H1 (cell line): ENCODE results near the gene ANKRD62. TPM values are rescaled to one million over a fixed set of nuclear protein-coding genes. Genes with fewer than 3 reads are reported as not detected.

ENCODE experiments used
- CTCF ChIA-PET: fragments of 300-600 bp; sonication (Branson Sonifier 250); formaldehyde crosslinking; loops from one replicate; lab custom pipeline; 2021; ENCODE audit not compliant: partially characterized antibody; lab: Charles Lee
- POLR2A ChIA-PET: fragments of 300-600 bp; sonication (Branson Sonifier 250); formaldehyde crosslinking; loops from one replicate; lab custom pipeline; 2021; ENCODE audit warnings: inconsistent platforms; ENCODE audit not compliant: partially characterized antibody; lab: Charles Lee
- DNase-seq, 2 experiments: peaks; one replicate each; pipeline versions ENCODE4 v3.0.0 to v3.0.0-alpha.2; 2010 to 2022; ENCODE audit warnings: low spot score in 2 of 2, low read depth in 1 of 2, mixed read lengths in 1 of 2
- FAIRE-seq: peaks from 2 replicates; lab custom pipeline; 2011; peaks lifted over from hg19 to GRCh38; lab: Jason Lieb, UNC
- H2AFZ ChIP-seq: 2 replicates; pipeline ENCODE4 v1.8.1; 2012; ENCODE audit warnings: low read length, inconsistent platforms
- H2AK5ac ChIP-seq: 2 replicates; pipeline ENCODE4 v1.6.1; 2013; ENCODE audit warnings: low read depth, low read length
- H2BK120ac ChIP-seq: replicated peaks from 2 replicates; pipeline ENCODE3; 2013; ENCODE audit warnings: low read depth, low read length, inconsistent platforms
- H2BK12ac ChIP-seq: 2 replicates; pipeline ENCODE4 v1.6.1; 2013; ENCODE audit warnings: low read depth, low read length
- H2BK15ac ChIP-seq: 2 replicates; pipeline ENCODE4 v1.6.1; 2013; ENCODE audit warnings: low read length
- H2BK20ac ChIP-seq: 2 replicates; pipeline ENCODE4 v1.6.1; 2013; ENCODE audit warnings: low read length
- H2BK5ac ChIP-seq: 2 replicates; pipeline ENCODE4 v1.6.1; 2013; ENCODE audit warnings: low read depth, low read length
- H3K14ac ChIP-seq: 2 replicates; pipeline ENCODE4 v1.6.1; 2013; ENCODE audit warnings: inconsistent platforms; ENCODE audit not compliant: insufficient read length
- H3K18ac ChIP-seq: 2 replicates; pipeline ENCODE4 v1.6.1; 2013; ENCODE audit warnings: low read length; ENCODE audit errors: extremely low read depth
- H3K23ac ChIP-seq: 2 replicates; pipeline ENCODE4 v1.6.1; 2013; ENCODE audit warnings: inconsistent platforms; ENCODE audit not compliant: insufficient read length
- H3K23me2 ChIP-seq: 2 replicates; pipeline ENCODE4 v1.6.1; 2013; ENCODE audit warnings: low read depth, low read length
- H3K27ac ChIP-seq: 2 replicates; pipeline ENCODE4 v1.6.1; 2011; ENCODE audit warnings: low read depth, low read length, inconsistent platforms
- H3K27me3 ChIP-seq, 4 experiments: replicated peaks in 1 of 4; 1 replicate in 1 of 4; 2 replicates in 3 of 4; pipeline versions ENCODE4 v1.6.1 to v1.8.1; 2011 to 2013; ENCODE audit warnings: low read length in 3 of 4, mild to moderate bottlenecking in 3 of 4, inconsistent platforms in 2 of 4, mixed read lengths in 2 of 4, moderate library complexity in 1 of 4; ENCODE audit not compliant: control insufficient read depth in 3 of 4, insufficient read depth in 3 of 4; ENCODE audit errors: extremely low read depth in 1 of 4
- H3K36me3 ChIP-seq, 4 experiments: 2 replicates each; pipeline versions ENCODE4 v1.6.1 to v1.8.1; 2011 to 2013; ENCODE audit warnings: mild to moderate bottlenecking in 4 of 4, low read length in 3 of 4, moderate library complexity in 2 of 4, control low read depth in 1 of 4, inconsistent platforms in 1 of 4; ENCODE audit not compliant: insufficient read depth in 4 of 4, control insufficient read depth in 2 of 4
- H3K4ac ChIP-seq: replicated peaks from 2 replicates; pipeline ENCODE3; 2013; ENCODE audit warnings: low read length, low read depth, mixed read lengths, inconsistent platforms; ENCODE audit not compliant: insufficient read length
- H3K4me1 ChIP-seq, 4 experiments: replicated peaks in 1 of 4; 1 replicate in 1 of 4; 2 replicates in 3 of 4; pipeline versions ENCODE4 v1.6.1 to v1.8.1; 2011 to 2013; ENCODE audit warnings: low read length in 3 of 4, inconsistent platforms in 2 of 4, mixed read lengths in 1 of 4; ENCODE audit not compliant: insufficient read depth in 4 of 4, control insufficient read depth in 3 of 4
- H3K4me2 ChIP-seq, 2 experiments: 2 replicates each; pipeline versions ENCODE4 v1.6.1 to v1.8.1; 2011 to 2013; ENCODE audit warnings: low read depth in 2 of 2, low read length in 2 of 2, control low read depth in 1 of 2, inconsistent platforms in 1 of 2, mild to moderate bottlenecking in 1 of 2; ENCODE audit not compliant: insufficient read depth in 1 of 2
- H3K4me3 ChIP-seq, 4 experiments: fragments of 200-600, 300-600 bp in 1 of 4; sonication (generic), shearing (Covaris generic), sonication (Bioruptor Twin) in 1 of 4; 2 replicates each; pipeline versions ENCODE4 v1.5.1 to v1.8.1; 2011 to 2016; ENCODE audit warnings: low read length in 4 of 4, low read depth in 3 of 4, control low read depth in 2 of 4, inconsistent platforms in 2 of 4, mild to moderate bottlenecking in 2 of 4, mixed read lengths in 1 of 4, moderate library complexity in 1 of 4; ENCODE audit not compliant: insufficient read depth in 2 of 4; ENCODE audit errors: extremely low read depth in 1 of 4
- H3K56ac ChIP-seq: replicated peaks from 2 replicates; pipeline ENCODE3; 2013; ENCODE audit warnings: low read depth, mild to moderate bottlenecking, mixed read lengths, low read length, inconsistent platforms; ENCODE audit not compliant: insufficient read length
- H3K79me1 ChIP-seq: 2 replicates; pipeline ENCODE4 v1.6.1; 2013; ENCODE audit warnings: low read depth, low read length, control low read depth
- H3K79me2 ChIP-seq, 2 experiments: 2 replicates each; pipeline versions ENCODE4 v1.6.1 to v1.8.1; 2012 to 2013; ENCODE audit warnings: low read length in 2 of 2, mild to moderate bottlenecking in 2 of 2, inconsistent platforms in 1 of 2; ENCODE audit not compliant: insufficient read depth in 2 of 2, control insufficient read depth in 1 of 2
- H3K9ac ChIP-seq, 4 experiments: replicated peaks in 1 of 4; 1 replicate in 1 of 4; 2 replicates in 3 of 4; pipeline versions ENCODE4 v1.6.1 to v1.8.1; 2011 to 2013; ENCODE audit warnings: low read depth in 3 of 4, low read length in 3 of 4, control low read depth in 2 of 4, mild to moderate bottlenecking in 2 of 4, moderate library complexity in 2 of 4, inconsistent platforms in 1 of 4; ENCODE audit errors: extremely low read depth in 1 of 4
- H3K9me3 ChIP-seq, 2 experiments: 2 replicates each; pipeline versions ENCODE4 v1.6.1 to v1.8.1; 2012 to 2013; ENCODE audit warnings: mild to moderate bottlenecking in 2 of 2, moderate library complexity in 2 of 2, control low read depth in 1 of 2, inconsistent platforms in 1 of 2, low read depth in 1 of 2, low read length in 1 of 2, mixed read lengths in 1 of 2; ENCODE audit not compliant: insufficient read depth in 2 of 2
- H4K20me1 ChIP-seq, 2 experiments: replicated peaks in 1 of 2; 2 replicates each; pipeline versions ENCODE3 to v1.8.1; 2011 to 2013; ENCODE audit warnings: inconsistent platforms in 2 of 2, low read length in 2 of 2, mild to moderate bottlenecking in 1 of 2; ENCODE audit not compliant: insufficient read depth in 2 of 2, control insufficient read depth in 1 of 2
- H4K5ac ChIP-seq: 2 replicates; pipeline ENCODE4 v1.6.1; 2013; ENCODE audit warnings: low read length, low read depth, mixed read lengths, inconsistent platforms; ENCODE audit not compliant: insufficient read length
- H4K8ac ChIP-seq: 2 replicates; pipeline ENCODE4 v1.8.0; 2013; ENCODE audit warnings: mild to moderate bottlenecking, moderate library complexity, low read length, inconsistent platforms; ENCODE audit not compliant: insufficient read depth; ENCODE audit errors: extremely low read depth
- H4K91ac ChIP-seq: replicated peaks from 2 replicates; pipeline ENCODE3; 2013; ENCODE audit warnings: low read length, mixed read lengths, inconsistent platforms; ENCODE audit not compliant: insufficient read length
- CHD1 ChIP-seq: IDR thresholded peaks from 2 replicates; pipeline ENCODE4 v1.6.1; 2012; ENCODE audit warnings: low read depth, low read length, improper control_type of control experiment
- RAD21 ChIP-seq, 2 experiments: IDR thresholded peaks in 1 of 2; conservative IDR thresholded peaks in 1 of 2; 2 replicates each; pipeline ENCODE4 v1.6.1; 2011; ENCODE audit warnings: low read depth in 2 of 2, low read length in 2 of 2, improper control_type of control experiment in 1 of 2, inconsistent platforms in 1 of 2, mild to moderate bottlenecking in 1 of 2, moderate library complexity in 1 of 2
- SIN3A ChIP-seq, 2 experiments: IDR thresholded peaks in 1 of 2; conservative IDR thresholded peaks in 1 of 2; 2 replicates each; pipeline ENCODE4 v1.6.1; 2011 to 2012; ENCODE audit warnings: low read length in 2 of 2, improper control_type of control experiment in 1 of 2, low read depth in 1 of 2, mild to moderate bottlenecking in 1 of 2
- SIRT6 ChIP-seq: IDR thresholded peaks from one replicate; pipeline ENCODE4 v1.7.1; 2012; ENCODE audit warnings: low read length, inconsistent platforms
- SUZ12 ChIP-seq: fragments of 200-600 bp; sonication (generic); IDR thresholded peaks from 2 replicates; pipeline ENCODE4 v1.6.1; 2012; ENCODE audit warnings: mild to moderate bottlenecking, inconsistent platforms, low read length, moderate library complexity, mixed read lengths
- YY1 ChIP-seq: IDR thresholded peaks from 2 replicates; pipeline ENCODE4 v1.6.1; 2011; ENCODE audit warnings: low read depth, mild to moderate bottlenecking, low read length
- WGBS, 2 experiments: shearing (Covaris generic) in 1 of 2; methylation state at CpG; one replicate each; pipeline versions ENCODE4 v1.1.6 to v1.1.7; 2013 to 2015; ENCODE audit warnings: low lambda C conversion rate in 2 of 2, mixed read lengths in 2 of 2, inconsistent platforms in 1 of 2, low coverage in 1 of 2, missing lambda C conversion rate in 1 of 2; ENCODE audit not compliant: insufficient replicate concordance in 2 of 2, insufficient coverage in 1 of 2, insufficient read length in 1 of 2; ENCODE audit errors: extremely low coverage in 1 of 2, missing lambda C conversion rate in 1 of 2; 5-methylcytosine and 5-hydroxymethylcytosine counted together
- polyA plus RNA-seq, 7 experiments: library from polyadenylated mRNA; depleted of rRNA in 3 of 7; stranded (reverse) in 5 of 7; unstranded in 2 of 7; fragments of >200 nt in 5 of 7; fragments of 200-250 nt in 2 of 7; gene quantifications; 1 replicate in 5 of 7; 2 replicates in 1 of 7; 4 replicates in 1 of 7; pipeline versions ENCODE4 v1.2.1 to v1.2.3, GENCODE V29; 2011 to 2013; ENCODE audit warnings: missing spikeins in 2 of 7, mixed read lengths in 2 of 7
- total RNA-seq: library from RNA; stranded (reverse); fragmentation: NEBNext Ultra II Directional; extraction: Animal tissue kit (Norgen Biotek cat#: 25700); gene quantifications from 2 replicates; pipeline ENCODE4 v1.2.1, GENCODE V29; 2021

ANKRD62 gene
- total and polyA plus RNA-seq, 2 of the 8 experiments (the other 6 are each of a cell fraction or from before 2014, with no cell fraction given), result not detected

GRCh38 chr18:12074736-12075135 lies 18.9 kb upstream of the ANKRD62 start:
- no peaks in the 10 kb centered on the region for H3K79me2 ChIP-seq
- no peaks in the 10 kb centered on the region for H3K23me2 ChIP-seq
- H3K4ac ChIP-seq, result no peak overlapping the region
- H3K27me3 ChIP-seq, result no peaks in the 10 kb centered on the region
- 84% methylated on average over 3 of the region's 3 CpGs; no CpG with 5 or more reads in 1 of the 2 experiments for WGBS, 2 experiments
- H2AK5ac ChIP-seq, result no peak overlapping the region
- H3K9me3 ChIP-seq, result peaks cover 0 to 3% of the 10 kb centered on the region in 2 experiments; a peak in 1 of 4 replicates
- no peak overlapping the region for H3K23ac ChIP-seq
- H2BK120ac ChIP-seq, result no peak overlapping the region
- H2AFZ ChIP-seq, result no peak overlapping the region
- H3K36me3 ChIP-seq, result no peaks in the 10 kb centered on the region
- CTCF ChIA-PET, result interaction anchor here (0.9 to 1.2 kb wide), 3 partner anchors 35 to 136 kb away, joined by 3 to 4 read pairs (median 4); no protein-coding TSS in a partner anchor
- H2BK12ac ChIP-seq, result no peak overlapping the region
- no peaks in the 10 kb centered on the region; a peak in 1 of 7 replicates for H3K4me1 ChIP-seq
- H2BK15ac ChIP-seq, result no peak overlapping the region
- POLR2A ChIA-PET, result no interaction called here
- H2BK5ac ChIP-seq, result no peak overlapping the region
- H3K18ac ChIP-seq, result no peak overlapping the region
- H3K27ac ChIP-seq, result no peak overlapping the region
- no peak for DNase-seq
- no peak overlapping the region for H3K14ac ChIP-seq
- H3K9ac ChIP-seq, result no peak overlapping the region
- H3K4me2 ChIP-seq, result no peak overlapping the region
- H3K56ac ChIP-seq, result no peak overlapping the region
- H3K4me3 ChIP-seq, result no peak overlapping the region
- H4K20me1 ChIP-seq, result no peaks in the 10 kb centered on the region
- FAIRE-seq, result no peak
- no peak overlapping the region for H2BK20ac ChIP-seq
- no peaks in the 10 kb centered on the region for H3K79me1 ChIP-seq
- no peak overlapping the region for H4K8ac ChIP-seq
- H4K5ac ChIP-seq, result no peak overlapping the region
- H4K91ac ChIP-seq, result no peak overlapping the region
- TF ChIP-seq RAD21 (IDR thresholded peaks at IDR 0.05 in 1 of 2, conservative IDR thresholded peaks at IDR 0.05 in 1 of 2; ENCODE audit: low read depth in 2 of 2, low read length in 2 of 2) (peak; percentile 10 to 16; a peak in 1 of 4 replicates), SUZ12 (no peak), SIRT6 (no peak), SIN3A (conservative IDR thresholded peaks at IDR 0.05 in 1 of 2, IDR thresholded peaks at IDR 0.05 in 1 of 2; ENCODE audit: low read depth in 1 of 2, low read length in 2 of 2) (no peak), YY1 (no peak), CHD1 (no peak)
- TF ChIP-seq, all 59 proteins: peak for 1
